ENCODE results near the gene CRTAC1. TPM values are rescaled to one million over a fixed set of nuclear protein-coding genes. Genes with fewer than 3 reads are reported as not detected.

The CRTAC1 gene
- total RNA-seq, 1 donor from 2014 or later: 0.82 TPM

GRCh38 chr10:98055841-98056516, 25.6 kb upstream of the CRTAC1 start:
- Mint-ChIP-seq H3K27me3 (ENCODE audit: low read depth) (peaks cover 77% of the 10 kb centered on the region), H3K4me1 (peaks cover 14% of the 10 kb centered on the region)

DNA sequence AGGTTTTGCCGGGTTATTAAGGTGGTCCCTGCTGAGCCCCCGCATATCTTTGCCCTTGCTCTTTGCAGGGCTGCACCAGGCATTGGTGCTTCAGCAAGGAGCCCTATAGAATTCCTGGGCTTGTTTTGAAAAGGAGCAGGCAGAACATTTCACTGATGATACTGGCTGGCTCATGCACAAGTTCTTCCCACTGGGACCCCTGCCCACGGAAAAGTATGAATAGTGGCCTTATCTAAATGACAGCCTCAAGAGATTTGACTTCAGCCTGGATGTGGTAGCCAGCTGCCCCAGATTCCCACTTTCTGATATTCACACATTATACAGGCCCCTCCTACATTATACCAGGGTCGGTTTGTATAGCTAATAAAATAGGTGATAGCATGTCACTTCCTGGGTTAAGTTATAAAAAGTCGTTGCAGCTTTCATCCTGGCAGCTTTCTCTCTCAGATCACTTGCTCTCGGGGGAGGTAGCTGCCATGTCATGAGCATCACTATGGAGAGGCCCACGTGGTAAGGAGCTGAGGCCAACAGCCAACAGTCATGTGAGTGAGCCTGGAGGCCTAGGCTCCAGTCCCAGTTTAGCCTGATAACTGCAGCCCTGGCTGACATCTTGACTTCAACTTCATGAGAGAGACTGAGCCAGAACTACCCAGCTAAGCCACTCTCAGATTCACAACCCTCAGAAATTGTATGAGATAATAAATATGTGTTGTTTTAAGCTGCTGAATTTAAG, 16.8 kb upstream of the CRTAC1 start:
- Mint-ChIP-seq H3K27ac (ENCODE audit: unreplicated experiment) (no peak overlapping the region), H3K27me3 (ENCODE audit: low read depth) (peaks cover 68% of the 10 kb centered on the region), H3K4me3 (no peak overlapping the region), H3K9me3 (no peaks in the 10 kb centered on the region), H3K36me3 (ENCODE audit: low read depth) (no peaks in the 10 kb centered on the region), H3K4me1 (peaks cover 4% of the 10 kb centered on the region)
- DNase-seq (ENCODE audit: low read depth, low spot score): no peak
- TF ChIP-seq, protein P1, sequence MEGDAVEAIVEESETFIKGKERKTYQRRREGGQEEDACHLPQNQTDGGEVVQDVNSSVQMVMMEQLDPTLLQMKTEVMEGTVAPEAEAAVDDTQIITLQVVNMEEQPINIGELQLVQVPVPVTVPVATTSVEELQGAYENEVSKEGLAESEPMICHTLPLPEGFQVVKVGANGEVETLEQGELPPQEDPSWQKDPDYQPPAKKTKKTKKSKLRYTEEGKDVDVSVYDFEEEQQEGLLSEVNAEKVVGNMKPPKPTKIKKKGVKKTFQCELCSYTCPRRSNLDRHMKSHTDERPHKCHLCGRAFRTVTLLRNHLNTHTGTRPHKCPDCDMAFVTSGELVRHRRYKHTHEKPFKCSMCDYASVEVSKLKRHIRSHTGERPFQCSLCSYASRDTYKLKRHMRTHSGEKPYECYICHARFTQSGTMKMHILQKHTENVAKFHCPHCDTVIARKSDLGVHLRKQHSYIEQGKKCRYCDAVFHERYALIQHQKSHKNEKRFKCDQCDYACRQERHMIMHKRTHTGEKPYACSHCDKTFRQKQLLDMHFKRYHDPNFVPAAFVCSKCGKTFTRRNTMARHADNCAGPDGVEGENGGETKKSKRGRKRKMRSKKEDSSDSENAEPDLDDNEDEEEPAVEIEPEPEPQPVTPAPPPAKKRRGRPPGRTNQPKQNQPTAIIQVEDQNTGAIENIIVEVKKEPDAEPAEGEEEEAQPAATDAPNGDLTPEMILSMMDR (conservative IDR thresholded peaks at IDR 0.05): no peak

More at GRCh38 chr10:98055841-98056516, 25.6 kb upstream of the CRTAC1 start:
- TF ChIP-seq, protein P1 (conservative IDR thresholded peaks at IDR 0.05): no peak
- Mint-ChIP-seq H3K36me3 (ENCODE audit: low read depth) (no peaks in the 10 kb centered on the region), H3K27ac (ENCODE audit: unreplicated experiment) (no peak overlapping the region), H3K4me3 (no peak overlapping the region), H3K9me3 (no peaks in the 10 kb centered on the region)
- DNase-seq (ENCODE audit: low read depth, low spot score): peak; percentile 50

- Mint-ChIP-seq H3K9me3 (no peaks in the 10 kb centered on the region), H3K4me1 (peaks cover 4% of the 10 kb centered on the region), H3K27me3 (ENCODE audit: low read depth) (peaks cover 66% of the 10 kb centered on the region), H3K27ac (ENCODE audit: unreplicated experiment) (no peak overlapping the region), H3K36me3 (ENCODE audit: low read depth) (no peaks in the 10 kb centered on the region), H3K4me3 (no peak overlapping the region)
- peak; percentile 56 for DNase-seq (ENCODE audit: low read depth, low spot score)
- TF ChIP-seq, protein P1 (conservative IDR thresholded peaks at IDR 0.05): peak; percentile 90
These were observed 15.5 kb upstream of the CRTAC1 start for GRCh38 chr10:98045785-98046389.

- Mint-ChIP-seq H3K9me3 (no peaks in the 10 kb centered on the region), H3K27me3 (ENCODE audit: low read depth) (peaks cover 93% of the 10 kb centered on the region), H3K27ac (ENCODE audit: unreplicated experiment) (no peak overlapping the region), H3K4me3 (no peak overlapping the region), H3K36me3 (ENCODE audit: low read depth) (no peaks in the 10 kb centered on the region), H3K4me1 (peaks cover 12% of the 10 kb centered on the region)
- peak; percentile 72 for DNase-seq (ENCODE audit: low read depth, low spot score)
- TF ChIP-seq, protein P1 (conservative IDR thresholded peaks at IDR 0.05): peak; percentile 82
These were observed 11.1 kb upstream of the CRTAC1 start for GRCh38 chr10:98041352-98042043.

- H3K4me3 Mint-ChIP-seq: no peak overlapping the region
- H3K36me3 Mint-ChIP-seq (ENCODE audit: low read depth): no peaks in the 10 kb centered on the region
- H3K9me3 Mint-ChIP-seq: no peaks in the 10 kb centered on the region
- H3K4me1 Mint-ChIP-seq: peaks cover 7% of the 10 kb centered on the region
- TF ChIP-seq, protein P1 (conservative IDR thresholded peaks at IDR 0.05): no peak
- peaks cover 96% of the 10 kb centered on the region for H3K27me3 Mint-ChIP-seq (ENCODE audit: low read depth)
- DNase-seq (ENCODE audit: low read depth, low spot score): no peak
- H3K27ac Mint-ChIP-seq (ENCODE audit: unreplicated experiment): no peak overlapping the region
These were observed 9.4 kb upstream of the CRTAC1 start for GRCh38 chr10:98039690-98040381.

Data from neural crest cell (in vitro differentiated cells).